H1 (cell line): ENCODE results near the gene MAP4K5. TPM values are rescaled to one million over a fixed set of nuclear protein-coding genes. Genes with fewer than 3 reads are reported as not detected.

Experiments
- CTCF ChIA-PET: fragments of 300-600 bp; sonication (Branson Sonifier 250); formaldehyde crosslinking; loops from one replicate; lab custom pipeline; 2021; ENCODE audit not compliant: partially characterized antibody; lab: Charles Lee
- POLR2A ChIA-PET: fragments of 300-600 bp; sonication (Branson Sonifier 250); formaldehyde crosslinking; loops from one replicate; lab custom pipeline; 2021; ENCODE audit warnings: inconsistent platforms; ENCODE audit not compliant: partially characterized antibody; lab: Charles Lee
- DNase-seq, 2 experiments: peaks; one replicate each; pipeline versions ENCODE4 v3.0.0 to v3.0.0-alpha.2; 2010 to 2022; ENCODE audit warnings: low spot score in 2 of 2, low read depth in 1 of 2, mixed read lengths in 1 of 2
- FAIRE-seq: peaks from 2 replicates; lab custom pipeline; 2011; peaks lifted over from hg19 to GRCh38; lab: Jason Lieb, UNC
- H2AFZ ChIP-seq: 2 replicates; pipeline ENCODE4 v1.8.1; 2012; ENCODE audit warnings: low read length, inconsistent platforms
- H2AK5ac ChIP-seq: 2 replicates; pipeline ENCODE4 v1.6.1; 2013; ENCODE audit warnings: low read depth, low read length
- H2BK120ac ChIP-seq: replicated peaks from 2 replicates; pipeline ENCODE3; 2013; ENCODE audit warnings: low read depth, low read length, inconsistent platforms
- H2BK12ac ChIP-seq: 2 replicates; pipeline ENCODE4 v1.6.1; 2013; ENCODE audit warnings: low read depth, low read length
- H2BK15ac ChIP-seq: 2 replicates; pipeline ENCODE4 v1.6.1; 2013; ENCODE audit warnings: low read length
- H2BK20ac ChIP-seq: 2 replicates; pipeline ENCODE4 v1.6.1; 2013; ENCODE audit warnings: low read length
- H2BK5ac ChIP-seq: 2 replicates; pipeline ENCODE4 v1.6.1; 2013; ENCODE audit warnings: low read depth, low read length
- H3K14ac ChIP-seq: 2 replicates; pipeline ENCODE4 v1.6.1; 2013; ENCODE audit warnings: inconsistent platforms; ENCODE audit not compliant: insufficient read length
- H3K18ac ChIP-seq: 2 replicates; pipeline ENCODE4 v1.6.1; 2013; ENCODE audit warnings: low read length; ENCODE audit errors: extremely low read depth
- H3K23ac ChIP-seq: 2 replicates; pipeline ENCODE4 v1.6.1; 2013; ENCODE audit warnings: inconsistent platforms; ENCODE audit not compliant: insufficient read length
- H3K23me2 ChIP-seq: 2 replicates; pipeline ENCODE4 v1.6.1; 2013; ENCODE audit warnings: low read depth, low read length
- H3K27ac ChIP-seq: 2 replicates; pipeline ENCODE4 v1.6.1; 2011; ENCODE audit warnings: low read depth, low read length, inconsistent platforms
- H3K27me3 ChIP-seq, 4 experiments: replicated peaks in 1 of 4; 1 replicate in 1 of 4; 2 replicates in 3 of 4; pipeline versions ENCODE4 v1.6.1 to v1.8.1; 2011 to 2013; ENCODE audit warnings: low read length in 3 of 4, mild to moderate bottlenecking in 3 of 4, inconsistent platforms in 2 of 4, mixed read lengths in 2 of 4, moderate library complexity in 1 of 4; ENCODE audit not compliant: control insufficient read depth in 3 of 4, insufficient read depth in 3 of 4; ENCODE audit errors: extremely low read depth in 1 of 4
- H3K36me3 ChIP-seq, 4 experiments: 2 replicates each; pipeline versions ENCODE4 v1.6.1 to v1.8.1; 2011 to 2013; ENCODE audit warnings: mild to moderate bottlenecking in 4 of 4, low read length in 3 of 4, moderate library complexity in 2 of 4, control low read depth in 1 of 4, inconsistent platforms in 1 of 4; ENCODE audit not compliant: insufficient read depth in 4 of 4, control insufficient read depth in 2 of 4
- H3K4ac ChIP-seq: replicated peaks from 2 replicates; pipeline ENCODE3; 2013; ENCODE audit warnings: low read length, low read depth, mixed read lengths, inconsistent platforms; ENCODE audit not compliant: insufficient read length
- H3K4me1 ChIP-seq, 4 experiments: replicated peaks in 1 of 4; 1 replicate in 1 of 4; 2 replicates in 3 of 4; pipeline versions ENCODE4 v1.6.1 to v1.8.1; 2011 to 2013; ENCODE audit warnings: low read length in 3 of 4, inconsistent platforms in 2 of 4, mixed read lengths in 1 of 4; ENCODE audit not compliant: insufficient read depth in 4 of 4, control insufficient read depth in 3 of 4
- H3K4me2 ChIP-seq, 2 experiments: 2 replicates each; pipeline versions ENCODE4 v1.6.1 to v1.8.1; 2011 to 2013; ENCODE audit warnings: low read depth in 2 of 2, low read length in 2 of 2, control low read depth in 1 of 2, inconsistent platforms in 1 of 2, mild to moderate bottlenecking in 1 of 2; ENCODE audit not compliant: insufficient read depth in 1 of 2
- H3K4me3 ChIP-seq, 4 experiments: fragments of 200-600, 300-600 bp in 1 of 4; sonication (generic), shearing (Covaris generic), sonication (Bioruptor Twin) in 1 of 4; 2 replicates each; pipeline versions ENCODE4 v1.5.1 to v1.8.1; 2011 to 2016; ENCODE audit warnings: low read length in 4 of 4, low read depth in 3 of 4, control low read depth in 2 of 4, inconsistent platforms in 2 of 4, mild to moderate bottlenecking in 2 of 4, mixed read lengths in 1 of 4, moderate library complexity in 1 of 4; ENCODE audit not compliant: insufficient read depth in 2 of 4; ENCODE audit errors: extremely low read depth in 1 of 4
- H3K56ac ChIP-seq: replicated peaks from 2 replicates; pipeline ENCODE3; 2013; ENCODE audit warnings: low read depth, mild to moderate bottlenecking, mixed read lengths, low read length, inconsistent platforms; ENCODE audit not compliant: insufficient read length
- H3K79me1 ChIP-seq: 2 replicates; pipeline ENCODE4 v1.6.1; 2013; ENCODE audit warnings: low read depth, low read length, control low read depth
- H3K79me2 ChIP-seq, 2 experiments: 2 replicates each; pipeline versions ENCODE4 v1.6.1 to v1.8.1; 2012 to 2013; ENCODE audit warnings: low read length in 2 of 2, mild to moderate bottlenecking in 2 of 2, inconsistent platforms in 1 of 2; ENCODE audit not compliant: insufficient read depth in 2 of 2, control insufficient read depth in 1 of 2
- H3K9ac ChIP-seq, 4 experiments: replicated peaks in 1 of 4; 1 replicate in 1 of 4; 2 replicates in 3 of 4; pipeline versions ENCODE4 v1.6.1 to v1.8.1; 2011 to 2013; ENCODE audit warnings: low read depth in 3 of 4, low read length in 3 of 4, control low read depth in 2 of 4, mild to moderate bottlenecking in 2 of 4, moderate library complexity in 2 of 4, inconsistent platforms in 1 of 4; ENCODE audit errors: extremely low read depth in 1 of 4
- H3K9me3 ChIP-seq, 2 experiments: 2 replicates each; pipeline versions ENCODE4 v1.6.1 to v1.8.1; 2012 to 2013; ENCODE audit warnings: mild to moderate bottlenecking in 2 of 2, moderate library complexity in 2 of 2, control low read depth in 1 of 2, inconsistent platforms in 1 of 2, low read depth in 1 of 2, low read length in 1 of 2, mixed read lengths in 1 of 2; ENCODE audit not compliant: insufficient read depth in 2 of 2
- H4K20me1 ChIP-seq, 2 experiments: replicated peaks in 1 of 2; 2 replicates each; pipeline versions ENCODE3 to v1.8.1; 2011 to 2013; ENCODE audit warnings: inconsistent platforms in 2 of 2, low read length in 2 of 2, mild to moderate bottlenecking in 1 of 2; ENCODE audit not compliant: insufficient read depth in 2 of 2, control insufficient read depth in 1 of 2
- H4K5ac ChIP-seq: 2 replicates; pipeline ENCODE4 v1.6.1; 2013; ENCODE audit warnings: low read length, low read depth, mixed read lengths, inconsistent platforms; ENCODE audit not compliant: insufficient read length
- H4K8ac ChIP-seq: 2 replicates; pipeline ENCODE4 v1.8.0; 2013; ENCODE audit warnings: mild to moderate bottlenecking, moderate library complexity, low read length, inconsistent platforms; ENCODE audit not compliant: insufficient read depth; ENCODE audit errors: extremely low read depth
- H4K91ac ChIP-seq: replicated peaks from 2 replicates; pipeline ENCODE3; 2013; ENCODE audit warnings: low read length, mixed read lengths, inconsistent platforms; ENCODE audit not compliant: insufficient read length
- ATF2 ChIP-seq: IDR thresholded peaks from 2 replicates; pipeline ENCODE4 v1.6.1; 2012; ENCODE audit warnings: low read length, inconsistent platforms
- EZH2 ChIP-seq: fragments of 200-600 bp; sonication (generic); IDR thresholded peaks from 2 replicates; pipeline ENCODE4 v1.7.1; 2012; ENCODE audit warnings: low read depth, mild to moderate bottlenecking, moderate library complexity, low read length, inconsistent platforms; ENCODE audit not compliant: severe bottlenecking
- HDAC2 ChIP-seq, 2 experiments: fragments of 300-600 bp in 1 of 2; sonication (generic) in 1 of 2; IDR thresholded peaks; 2 replicates each; pipeline ENCODE4 v1.6.1; 2011 to 2012; ENCODE audit warnings: low read depth in 2 of 2, low read length in 2 of 2, mild to moderate bottlenecking in 2 of 2, moderate library complexity in 2 of 2, borderline replicate concordance in 1 of 2, inconsistent platforms in 1 of 2
- JUN ChIP-seq: IDR thresholded peaks from 2 replicates; pipeline ENCODE4 v1.6.1; 2011; ENCODE audit warnings: low read depth, mild to moderate bottlenecking, improper control_type of control experiment, low read length
- KDM4A ChIP-seq: IDR thresholded peaks from one replicate; pipeline ENCODE4 v1.7.1; 2012; ENCODE audit warnings: low read depth, mild to moderate bottlenecking, moderate library complexity, low read length, inconsistent platforms; ENCODE audit not compliant: severe bottlenecking
- KDM5A ChIP-seq: fragments of 200-600 bp; IDR thresholded peaks from 2 replicates; pipeline ENCODE4 v1.7.1; 2012; ENCODE audit warnings: mild to moderate bottlenecking, low read length, inconsistent platforms, mixed read lengths
- NANOG ChIP-seq: IDR thresholded peaks from 2 replicates; pipeline ENCODE4 v1.6.1; 2011; ENCODE audit warnings: low read length, low read depth, mild to moderate bottlenecking, inconsistent platforms; ENCODE audit not compliant: insufficient read depth, poor library complexity, severe bottlenecking
- SIN3A ChIP-seq, 2 experiments: IDR thresholded peaks in 1 of 2; conservative IDR thresholded peaks in 1 of 2; 2 replicates each; pipeline ENCODE4 v1.6.1; 2011 to 2012; ENCODE audit warnings: low read length in 2 of 2, improper control_type of control experiment in 1 of 2, low read depth in 1 of 2, mild to moderate bottlenecking in 1 of 2
- SIRT6 ChIP-seq: IDR thresholded peaks from one replicate; pipeline ENCODE4 v1.7.1; 2012; ENCODE audit warnings: low read length, inconsistent platforms
- SRF ChIP-seq: IDR thresholded peaks from 2 replicates; pipeline ENCODE4 v1.6.1; 2011; ENCODE audit warnings: mild to moderate bottlenecking, low read depth, low read length, moderate library complexity
- SUZ12 ChIP-seq: fragments of 200-600 bp; sonication (generic); IDR thresholded peaks from 2 replicates; pipeline ENCODE4 v1.6.1; 2012; ENCODE audit warnings: mild to moderate bottlenecking, inconsistent platforms, low read length, moderate library complexity, mixed read lengths
- TAF7 ChIP-seq: optimal IDR thresholded peaks from 2 replicates; pipeline ENCODE3; 2011; ENCODE audit warnings: low read depth, mild to moderate bottlenecking, inconsistent platforms, low read length, moderate library complexity, borderline replicate concordance
- WGBS, 2 experiments: shearing (Covaris generic) in 1 of 2; methylation state at CpG; one replicate each; pipeline versions ENCODE4 v1.1.6 to v1.1.7; 2013 to 2015; ENCODE audit warnings: low lambda C conversion rate in 2 of 2, mixed read lengths in 2 of 2, inconsistent platforms in 1 of 2, low coverage in 1 of 2, missing lambda C conversion rate in 1 of 2; ENCODE audit not compliant: insufficient replicate concordance in 2 of 2, insufficient coverage in 1 of 2, insufficient read length in 1 of 2; ENCODE audit errors: extremely low coverage in 1 of 2, missing lambda C conversion rate in 1 of 2; 5-methylcytosine and 5-hydroxymethylcytosine counted together
- polyA plus RNA-seq, 7 experiments: library from polyadenylated mRNA; depleted of rRNA in 3 of 7; stranded (reverse) in 5 of 7; unstranded in 2 of 7; fragments of >200 nt in 5 of 7; fragments of 200-250 nt in 2 of 7; gene quantifications; 1 replicate in 5 of 7; 2 replicates in 1 of 7; 4 replicates in 1 of 7; pipeline versions ENCODE4 v1.2.1 to v1.2.3, GENCODE V29; 2011 to 2013; ENCODE audit warnings: missing spikeins in 2 of 7, mixed read lengths in 2 of 7
- total RNA-seq: library from RNA; stranded (reverse); fragmentation: NEBNext Ultra II Directional; extraction: Animal tissue kit (Norgen Biotek cat#: 25700); gene quantifications from 2 replicates; pipeline ENCODE4 v1.2.1, GENCODE V29; 2021

The MAP4K5 gene
- total and polyA plus RNA-seq, 2 of the 8 experiments (the other 6 are each of a cell fraction or from before 2014, with no cell fraction given) = 7.6 to 34.5 TPM

- peaks cover 0 to 21% (median 7%) of the 10 kb centered on the region in 4 experiments; a peak in 4 of 8 replicates for H3K36me3 ChIP-seq
- H2BK5ac ChIP-seq = no peak overlapping the region
- H4K8ac ChIP-seq = no peak overlapping the region
- H3K23ac ChIP-seq = no peak overlapping the region
- H3K4me2 ChIP-seq = no peak overlapping the region
- H3K9ac ChIP-seq = no peak overlapping the region
- no peak overlapping the region for H3K4ac ChIP-seq
- 97% methylated on average over 2 of the region's 2 CpGs; no CpG with 5 or more reads in 1 of the 2 experiments for WGBS, 2 experiments
- H4K91ac ChIP-seq = no peak overlapping the region
- no peaks in the 10 kb centered on the region for H3K23me2 ChIP-seq
- no peaks in the 10 kb centered on the region for H3K4me1 ChIP-seq
- CTCF ChIA-PET = interaction anchor here (1.4 kb wide), 1 partner anchor 109 kb away, joined by 4 read pairs; no protein-coding TSS in a partner anchor
- no peaks in the 10 kb centered on the region for H3K79me1 ChIP-seq
- FAIRE-seq (no peak), DNase-seq (no peak)
- H3K27me3 ChIP-seq = no peaks in the 10 kb centered on the region
- POLR2A ChIA-PET = no interaction called here
- no peak overlapping the region for H2AFZ ChIP-seq
- H3K79me2 ChIP-seq = no peaks in the 10 kb centered on the region
- peaks cover 0 to 12% of the 10 kb centered on the region in 2 experiments; a peak in 2 of 4 replicates for H3K9me3 ChIP-seq
- no peak overlapping the region for H3K27ac ChIP-seq
- no peak overlapping the region for H2BK20ac ChIP-seq
- H2BK12ac ChIP-seq = no peak overlapping the region
- no peak overlapping the region for H2BK15ac ChIP-seq
- no peak overlapping the region for H3K56ac ChIP-seq
- no peak overlapping the region for H2BK120ac ChIP-seq
- H3K18ac ChIP-seq = no peak overlapping the region
- H4K20me1 ChIP-seq = no peaks in the 10 kb centered on the region
- H3K4me3 ChIP-seq = no peak overlapping the region
- H3K14ac ChIP-seq = no peak overlapping the region
- H4K5ac ChIP-seq = no peak overlapping the region
- H2AK5ac ChIP-seq = no peak overlapping the region
- TF ChIP-seq TAF7 (no peak), KDM4A (no peak), KDM5A (no peak), EZH2 (no peak), SRF (no peak), SUZ12 (no peak), ATF2 (no peak), HDAC2 (IDR thresholded peaks at IDR 0.05; ENCODE audit: borderline replicate concordance in 1 of 2, low read depth in 2 of 2, low read length in 2 of 2) (no peak), JUN (no peak), SIN3A (conservative IDR thresholded peaks at IDR 0.05 in 1 of 2, IDR thresholded peaks at IDR 0.05 in 1 of 2; ENCODE audit: low read depth in 1 of 2, low read length in 2 of 2) (no peak), SIRT6 (no peak), NANOG (no peak)
Observed at GRCh38 chr14:50417853-50418252, 114.5 kb downstream of the MAP4K5 start.
